HepG2 (cell line): ENCODE results near the gene CARD19. TPM values are rescaled to one million over a fixed set of nuclear protein-coding genes. Genes with fewer than 3 reads are reported as not detected.

Source experiments
- HINFP ChIP-seq: sonication (generic); formaldehyde crosslinking; IDR thresholded peaks from 2 replicates; pipeline ENCODE4 v1.4.0; 2020; ENCODE audit warnings: low read depth, mild to moderate bottlenecking, missing genetic modification reagents
- KIAA2018 ChIP-seq: sonication (generic); formaldehyde crosslinking; IDR thresholded peaks from 2 replicates; pipeline ENCODE4 v1.5.0; 2020; ENCODE audit warnings: mild to moderate bottlenecking, missing genetic modification reagents, borderline replicate concordance
- MYC ChIP-seq: sonication (generic); formaldehyde crosslinking; IDR thresholded peaks from 2 replicates; pipeline ENCODE4 v1.9.0; 2021; ENCODE audit warnings: missing genetic modification reagents, borderline replicate concordance
- NKX3-1 ChIP-seq: sonication (generic); formaldehyde crosslinking; IDR thresholded peaks from 2 replicates; pipeline ENCODE4 v1.5.0; 2020; ENCODE audit warnings: missing genetic modification reagents
- NR1H2 ChIP-seq: sonication (generic); formaldehyde crosslinking; IDR thresholded peaks from 2 replicates; pipeline ENCODE4 v1.8.1; 2022; ENCODE audit warnings: low read depth, missing genetic modification reagents, borderline replicate concordance
- polyA plus RNA-seq, 8 experiments: library from polyadenylated mRNA; depleted of rRNA in 3 of 8; stranded (reverse) in 7 of 8; unstranded in 1 of 8; fragments of >200 nt; fragmentation: Illumina TruSeq in 4 of 8; extraction: Trizol in 4 of 8; gene quantifications; 2 replicates each; pipeline versions ENCODE4 v1.2.1 to v1.2.3, GENCODE V29; 2011 to 2016; ENCODE audit warnings: low read depth in 4 of 8, missing spikeins in 1 of 8, mixed read lengths in 1 of 8; ENCODE audit not compliant: insufficient read depth in 1 of 8
- total RNA-seq, 5 experiments: library from RNA; depleted of rRNA; stranded (reverse); fragments of >200 nt; fragmentation: Illumina TruSeq; extraction: Trizol; gene quantifications; 2 replicates each; pipeline ENCODE4 v1.2.3, GENCODE V29; 2016; ENCODE audit warnings: low read depth in 1 of 5

Gene CARD19
- total and polyA plus RNA-seq, 2 of the 13 experiments (the other 11 are each of a cell fraction or from before 2014, with no cell fraction given), result 18.4 to 47.2 TPM

- TF ChIP-seq KIAA2018 (CRISPR knock-in tag), result peak; percentile 80; the same call in 1 of the 2 replicates
- 0 out of 2 replicates have a peak, but pooled peaks have one; percentile 33 for TF ChIP-seq NR1H2 (CRISPR knock-in tag)
- TF ChIP-seq NKX3-1 (CRISPR knock-in tag), result peak; percentile 46; the same call in 1 of the 2 replicates
- TF ChIP-seq HINFP (CRISPR knock-in tag), result 0 out of 2 replicates have a peak, but pooled peaks have one; percentile 58
- peak; percentile 97 for TF ChIP-seq MYC (CRISPR knock-in tag)
- TF ChIP-seq, all 625 proteins: peak for 324
These were observed 24.2 kb downstream of the CARD19 start (continued) for GRCh38 chr9:93119953-93120845.
